Small intestine (tissue), 7 donors: Measurements from ENCODE around the gene OR2A2. TPM values are rescaled to one million over a fixed set of nuclear protein-coding genes. Genes with fewer than 3 reads are reported as not detected.

Source experiments
- DNase-seq, 2 donors: peaks; one replicate each; pipeline versions ENCODE4 v3.0.0 to v3.0.0-alpha.2; 2013
- FAIRE-seq: peaks from 2 replicates; lab custom pipeline; 2012; peaks lifted over from hg19 to GRCh38; lab: Jason Lieb, UNC
- H3K27ac ChIP-seq, 3 donors: one replicate each; pipeline ENCODE4 v1.5.1; 2013; ENCODE audit warnings: low read length in 2 of 3, mild to moderate bottlenecking in 2 of 3, control low read depth in 1 of 3, inconsistent platforms in 1 of 3, low read depth in 1 of 3, moderate library complexity in 1 of 3
- H3K27me3 ChIP-seq, 3 donors: one replicate each; pipeline ENCODE4 v1.6.1; 2013; ENCODE audit warnings: low read length in 3 of 3, inconsistent platforms in 1 of 3; ENCODE audit not compliant: control insufficient read depth in 3 of 3, insufficient read depth in 3 of 3
- H3K36me3 ChIP-seq, 3 donors: one replicate each; pipeline ENCODE4 v1.6.1; 2013; ENCODE audit warnings: low read length in 3 of 3, inconsistent platforms in 1 of 3, low read depth in 1 of 3, mild to moderate bottlenecking in 1 of 3, moderate library complexity in 1 of 3; ENCODE audit not compliant: control insufficient read depth in 3 of 3, insufficient read depth in 2 of 3
- H3K4me1 ChIP-seq, 3 donors: one replicate each; pipeline ENCODE4 v1.6.1; 2013; ENCODE audit warnings: low read length in 2 of 3, inconsistent platforms in 1 of 3, low read depth in 1 of 3, mild to moderate bottlenecking in 1 of 3, moderate library complexity in 1 of 3; ENCODE audit not compliant: control insufficient read depth in 3 of 3, insufficient read depth in 2 of 3
- H3K4me3 ChIP-seq, 3 donors: one replicate each; pipeline ENCODE4 v1.5.1; 2013; ENCODE audit warnings: low read length in 3 of 3, control low read depth in 1 of 3, inconsistent platforms in 1 of 3, low read depth in 1 of 3, mild to moderate bottlenecking in 1 of 3, moderate library complexity in 1 of 3
- H3K9me3 ChIP-seq, 2 donors: one replicate each; pipeline ENCODE4 v1.6.1; 2013; ENCODE audit warnings: low read depth in 1 of 2, low read length in 1 of 2; ENCODE audit not compliant: control insufficient read depth in 2 of 2, insufficient read depth in 1 of 2
- WGBS, 3 donors: extraction: QIAGEN DNeasy Blood & Tissue Kit; methylation state at CpG; one replicate each; pipeline ENCODE4 v1.1.7; 2013; 5-methylcytosine and 5-hydroxymethylcytosine counted together
- polyA plus RNA-seq, 4 donors: library from polyadenylated mRNA; stranded (reverse) in 3 of 4; unstranded in 1 of 4; fragments of 200-250 nt in 3 of 4; fragments of 120-200 nt in 1 of 4; gene quantifications; one replicate each; pipeline versions ENCODE4 v1.2.1 to v1.2.3, GENCODE V29; 2013
- donor health status: healthy with polysubstance abuse.
- donor health status: control.
- donor health status: control.
- donor health status: Bipolar disorder and iron deficiency.
- donor health status: healthy.

OR2A2 gene
- polyA plus RNA-seq, 4 donors, result not detected

GRCh38 chr7:144148224-144148827, 38.9 kb downstream of the OR2A2 start:
- peaks cover 0 to 19% of the 10 kb centered on the region in 2 donors for H3K9me3 ChIP-seq
- no peaks in the 10 kb centered on the region for H3K36me3 ChIP-seq
- FAIRE-seq (no peak), DNase-seq (no peak)
- no peaks in the 10 kb centered on the region for H3K27me3 ChIP-seq
- H3K4me1 ChIP-seq, result no peaks in the 10 kb centered on the region
- H3K4me3 ChIP-seq, result no peak overlapping the region
- WGBS, 3 donors, result 70 to 84% (median 71%) methylated on average over 2 of the region's 2 CpGs
- H3K27ac ChIP-seq, result no peak overlapping the region

- Histone ChIP-seq H3K4me3 (no peak overlapping the region), H3K4me1 (no peaks in the 10 kb centered on the region), H3K27me3 (no peaks in the 10 kb centered on the region), H3K36me3 (no peaks in the 10 kb centered on the region), H3K9me3 (no peaks in the 10 kb centered on the region), H3K27ac (no peak overlapping the region)
- 75 to 89% (median 80%) methylated on average over 1 of the region's 1 CpG for WGBS, 3 donors
- FAIRE-seq, result no peak
- no peak for DNase-seq
Measured at GRCh38 chr7:144158861-144159260, 49.5 kb downstream of the OR2A2 start.

Other genes with a start within 250 kb of the OR2A2 start
- gene TCAF1, start 207.4 kb upstream of the OR2A2 start, polyA plus RNA-seq, result 10 to 100 TPM in 2 of 4 donors, 1 to 10 TPM in 2; 8.1 to 60.5 (median 12.9) TPM
- gene OR2F2, start 174.3 kb upstream of the OR2A2 start, polyA plus RNA-seq, result not detected
- gene OR2F1, start 154.7 kb upstream of the OR2A2 start, polyA plus RNA-seq, result under 1 TPM in 1 of 4 donors, not detected in 3; 0.03 TPM
- under 1 TPM in 1 of 4 donors, not detected in 3; 0.01 TPM for gene OR6B1, start 109.3 kb upstream of the OR2A2 start, polyA plus RNA-seq
- gene OR2A5, start 60.6 kb upstream of the OR2A2 start, polyA plus RNA-seq, result under 1 TPM in 1 of 4 donors, not detected in 3; under 0.01 TPM
- under 1 TPM in 1 of 4 donors, not detected in 3; 0.03 TPM for gene OR2A25, start 39.8 kb upstream of the OR2A2 start, polyA plus RNA-seq
- gene OR2A12, start 23.3 kb upstream of the OR2A2 start, polyA plus RNA-seq, result under 1 TPM in 1 of 4 donors, not detected in 3; 0.03 TPM
- gene OR2A14, start 13.6 kb downstream of the OR2A2 start, polyA plus RNA-seq, result under 1 TPM in 1 of 4 donors, not detected in 3; 0.07 TPM
- gene CTAGE4, start 73.9 kb downstream of the OR2A2 start, polyA plus RNA-seq, result 10 to 100 TPM in 2 of 4 donors, 1 to 10 TPM in 1, under 1 TPM in 1; 0.48 to 16.5 (median 9.5) TPM
- gene ARHGEF35, start 86.2 kb downstream of the OR2A2 start, polyA plus RNA-seq, result 10 to 100 TPM; 23.6 to 46.1 (median 37.1) TPM
- under 1 TPM in 2 of 4 donors, not detected in 2; 0.03 to 0.68 TPM for gene OR2A42, start 130.0 kb downstream of the OR2A2 start, polyA plus RNA-seq
- 10 to 100 TPM in 1 of 4 donors, 1 to 10 TPM in 3; 2.7 to 19.1 (median 3.1) TPM for gene OR2A7, start 155.2 kb downstream of the OR2A2 start, polyA plus RNA-seq
- 10 to 100 TPM in 1 of 4 donors, 1 to 10 TPM in 2, not detected in 1; 2.6 to 13.4 (median 6.0) TPM for gene CTAGE8, start 159.7 kb downstream of the OR2A2 start, polyA plus RNA-seq
- under 1 TPM in 2 of 4 donors, not detected in 2; 0.04 to 0.46 TPM for gene OR2A1, start 202.8 kb downstream of the OR2A2 start, polyA plus RNA-seq
- 10 to 100 TPM; 15.6 to 43.9 (median 33.0) TPM for gene ARHGEF5, start 245.8 kb downstream of the OR2A2 start, polyA plus RNA-seq